Trophoblast cell (in vitro differentiated cells and primary cell): ENCODE results near the gene PTGER2.

ENCODE experiments used
- DNase-seq, 2 donors: peaks; one replicate each; pipeline ENCODE4 v3.0.0-alpha.2; 2016
- H2AFZ ChIP-seq: 2 replicates; pipeline ENCODE4 v1.6.1; 2013; ENCODE audit warnings: low read length, moderate library complexity, mild to moderate bottlenecking; ENCODE audit not compliant: insufficient read depth, poor library complexity
- H2AK5ac ChIP-seq: 2 replicates; pipeline ENCODE4 v1.6.1; 2013; ENCODE audit warnings: mild to moderate bottlenecking, low read length
- H2BK120ac ChIP-seq: 2 replicates; pipeline ENCODE4 v1.6.1; 2013; ENCODE audit warnings: low read length, mild to moderate bottlenecking, moderate library complexity; ENCODE audit not compliant: insufficient read depth, poor library complexity
- H2BK12ac ChIP-seq: 2 replicates; pipeline ENCODE4 v1.6.1; 2013; ENCODE audit warnings: mild to moderate bottlenecking, low read length, moderate library complexity
- H2BK5ac ChIP-seq: 2 replicates; pipeline ENCODE4 v1.6.1; 2013; ENCODE audit warnings: low read length, low read depth, moderate library complexity, mild to moderate bottlenecking; ENCODE audit not compliant: poor library complexity
- H3K14ac ChIP-seq: 2 replicates; pipeline ENCODE4 v1.6.1; 2013; ENCODE audit warnings: mild to moderate bottlenecking, low read length
- H3K18ac ChIP-seq: 2 replicates; pipeline ENCODE4 v1.6.1; 2013; ENCODE audit warnings: mild to moderate bottlenecking, low read length
- H3K23ac ChIP-seq: 2 replicates; pipeline ENCODE4 v1.6.1; 2013; ENCODE audit warnings: low read length
- H3K27ac ChIP-seq: 2 replicates; pipeline ENCODE4 v1.5.1; 2013; ENCODE audit warnings: low read depth, mild to moderate bottlenecking, inconsistent platforms, low read length, moderate library complexity
- H3K27me3 ChIP-seq: 2 replicates; pipeline ENCODE4 v1.6.1; 2013; ENCODE audit warnings: inconsistent platforms, mild to moderate bottlenecking, low read length, moderate library complexity; ENCODE audit not compliant: insufficient read depth
- H3K36me3 ChIP-seq, 2 experiments: 1 replicate in 1 of 2; 2 replicates in 1 of 2; pipeline ENCODE4 v1.6.1; 2013; ENCODE audit warnings: low read length in 2 of 2, mild to moderate bottlenecking in 2 of 2, moderate library complexity in 1 of 2; ENCODE audit not compliant: insufficient read depth in 2 of 2, control insufficient read depth in 1 of 2
- H3K4ac ChIP-seq: 2 replicates; pipeline ENCODE4 v1.6.1; 2013; ENCODE audit warnings: low read depth, mild to moderate bottlenecking, low read length, moderate library complexity
- H3K4me1 ChIP-seq, 2 experiments: 1 replicate in 1 of 2; 2 replicates in 1 of 2; pipeline ENCODE4 v1.6.1; 2013; ENCODE audit warnings: low read length in 2 of 2, mild to moderate bottlenecking in 2 of 2, moderate library complexity in 1 of 2; ENCODE audit not compliant: insufficient read depth in 2 of 2, control insufficient read depth in 1 of 2
- H3K4me2 ChIP-seq: 2 replicates; pipeline ENCODE4 v1.6.1; 2013; ENCODE audit warnings: inconsistent platforms, mild to moderate bottlenecking, low read length, moderate library complexity
- H3K4me3 ChIP-seq: 2 replicates; pipeline ENCODE4 v1.5.1; 2013; ENCODE audit warnings: mild to moderate bottlenecking, low read depth, low read length, inconsistent platforms
- H3K79me1 ChIP-seq: one replicate; pipeline ENCODE4 v1.6.1; 2013; ENCODE audit warnings: low read length
- H3K79me2 ChIP-seq: 2 replicates; pipeline ENCODE4 v1.6.1; 2013; ENCODE audit warnings: low read length, mild to moderate bottlenecking; ENCODE audit not compliant: control insufficient read depth, insufficient read depth, poor library complexity
- H3K9ac ChIP-seq: 2 replicates; pipeline ENCODE4 v1.6.1; 2013; ENCODE audit warnings: mild to moderate bottlenecking, low read length
- H3K9me3 ChIP-seq: 2 replicates; pipeline ENCODE4 v1.6.1; 2013; ENCODE audit warnings: low read depth, mild to moderate bottlenecking, control low read depth, inconsistent platforms, low read length; ENCODE audit not compliant: insufficient read depth
- H4K12ac ChIP-seq: 2 replicates; pipeline ENCODE4 v1.6.1; 2013; ENCODE audit warnings: low read depth, mild to moderate bottlenecking, low read length, moderate library complexity
- H4K8ac ChIP-seq: 2 replicates; pipeline ENCODE4 v1.6.1; 2013; ENCODE audit warnings: low read depth, mild to moderate bottlenecking, low read length, moderate library complexity
- H4K91ac ChIP-seq: one replicate; pipeline ENCODE4 v1.6.1; 2013; ENCODE audit warnings: low read depth, mild to moderate bottlenecking, low read length, moderate library complexity
- WGBS: extraction: QIAGEN DNeasy Blood & Tissue Kit; methylation state at CpG from one replicate; pipeline ENCODE4 v1.1.7; 2013; ENCODE audit warnings: missing lambda C conversion rate; ENCODE audit not compliant: insufficient read length, insufficient coverage; ENCODE audit errors: extremely low coverage; 5-methylcytosine and 5-hydroxymethylcytosine counted together

Gene PTGER2

DNA sequence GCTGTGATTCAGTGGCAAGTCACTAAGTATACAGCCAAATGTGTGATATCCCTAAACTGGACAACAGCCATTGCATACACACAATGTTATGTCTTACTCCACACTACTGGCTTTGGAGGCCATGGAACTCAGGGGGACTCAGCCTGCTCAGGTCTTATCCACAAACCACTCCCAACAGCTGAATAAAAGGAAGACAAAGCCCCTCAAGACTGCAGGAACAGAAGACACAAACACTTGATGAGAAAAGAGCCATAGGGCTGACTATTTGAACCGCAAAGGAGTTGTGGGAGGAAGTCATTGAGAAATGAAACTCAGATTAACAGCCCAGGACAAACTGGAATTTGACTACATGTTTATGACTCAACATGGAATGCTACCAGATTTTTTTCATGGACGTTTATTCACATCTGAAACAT is 40.9 kb downstream of the PTGER2 start:
- Histone ChIP-seq H3K4me2 (no peak overlapping the region), H2BK5ac (no peak overlapping the region), H3K9ac (no peak overlapping the region), H3K23ac (no peak overlapping the region), H3K27me3 (no peaks in the 10 kb centered on the region), H3K18ac (no peak overlapping the region), H3K4me3 (no peak overlapping the region), H3K4ac (no peak overlapping the region), H2AK5ac (no peak overlapping the region), H3K79me2 (no peaks in the 10 kb centered on the region), H3K9me3 (no peaks in the 10 kb centered on the region), H3K27ac (no peak overlapping the region), H4K12ac (no peak overlapping the region), H2BK120ac (no peak overlapping the region), H3K14ac (no peak overlapping the region), H3K79me1 (no peaks in the 10 kb centered on the region), H4K8ac (no peak overlapping the region), H4K91ac (no peak overlapping the region), H2BK12ac (no peak overlapping the region), H3K36me3 (no peaks in the 10 kb centered on the region), H2AFZ (no peak overlapping the region), H3K4me1 (no peaks in the 10 kb centered on the region)
- DNase-seq: peak in 1 of 2 donors; percentile 59
- WGBS: no CpG with 5 or more reads among the region's 2 CpGs

DNA sequence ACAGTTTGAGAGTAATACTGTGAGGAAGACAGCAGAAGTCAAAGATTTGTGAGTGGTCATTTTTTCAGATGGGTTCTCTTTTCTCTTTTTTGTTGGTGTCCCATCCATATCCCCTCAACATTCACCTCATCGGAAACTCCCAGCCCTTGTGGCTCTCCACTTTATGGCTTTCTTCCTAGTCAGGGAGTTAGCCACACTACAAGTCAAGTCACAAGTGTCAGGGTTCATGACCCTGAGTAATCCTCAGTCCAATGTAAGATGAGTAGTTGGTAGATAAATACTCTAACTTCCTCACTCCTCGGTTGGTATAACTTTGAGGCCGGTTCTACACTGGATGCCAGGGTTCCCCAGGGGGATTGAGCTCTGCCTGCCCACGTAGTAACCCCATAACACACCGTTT is 41.4 kb downstream of the PTGER2 start:
- no peaks in the 10 kb centered on the region for H3K79me1 ChIP-seq
- no peak overlapping the region for H2BK12ac ChIP-seq
- H4K8ac ChIP-seq: no peak overlapping the region
- H3K4ac ChIP-seq: no peak overlapping the region
- no peak overlapping the region for H3K4me2 ChIP-seq
- H3K9ac ChIP-seq: no peak overlapping the region
- no peak overlapping the region for H3K4me3 ChIP-seq
- H3K79me2 ChIP-seq: no peaks in the 10 kb centered on the region
- no peak overlapping the region for H3K23ac ChIP-seq
- no peak overlapping the region for H4K91ac ChIP-seq
- H3K27ac ChIP-seq: no peak overlapping the region
- H3K18ac ChIP-seq: no peak overlapping the region
- no peak overlapping the region for H3K14ac ChIP-seq
- H3K27me3 ChIP-seq: no peaks in the 10 kb centered on the region
- no peak overlapping the region for H2BK5ac ChIP-seq
- no peak overlapping the region for H2BK120ac ChIP-seq
- no peak overlapping the region for H2AK5ac ChIP-seq
- H3K36me3 ChIP-seq: no peaks in the 10 kb centered on the region
- no peak overlapping the region for H4K12ac ChIP-seq
- no CpG with 5 or more reads among the region's 5 CpGs for WGBS
- DNase-seq: no peak
- H3K4me1 ChIP-seq: no peaks in the 10 kb centered on the region
- no peaks in the 10 kb centered on the region for H3K9me3 ChIP-seq
- no peak overlapping the region for H2AFZ ChIP-seq

DNA sequence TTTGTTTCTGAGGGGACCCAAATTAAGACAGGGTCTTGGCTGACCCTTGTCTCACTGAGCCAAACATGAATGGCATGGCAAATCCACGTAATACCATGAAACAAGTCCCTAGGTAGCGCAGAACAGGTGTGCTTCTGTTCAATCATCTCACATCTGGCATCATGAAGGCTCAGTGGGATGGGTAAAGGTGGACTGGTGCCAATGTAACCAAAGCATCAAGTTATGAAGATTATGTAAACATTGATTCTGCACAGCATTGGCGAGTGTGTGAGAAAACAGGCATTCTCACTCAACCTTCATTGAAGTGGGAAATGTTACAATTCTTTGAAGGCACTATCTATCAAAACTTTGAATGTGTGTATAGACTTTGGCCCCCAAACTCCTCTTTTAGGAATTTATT is 41.9 kb downstream of the PTGER2 start:
- Histone ChIP-seq H3K36me3 (no peaks in the 10 kb centered on the region), H4K91ac (no peak overlapping the region), H2BK5ac (no peak overlapping the region), H4K8ac (no peak overlapping the region), H2BK12ac (no peak overlapping the region), H3K4ac (no peak overlapping the region), H4K12ac (no peak overlapping the region), H3K4me3 (no peak overlapping the region), H3K27ac (no peak overlapping the region), H3K4me1 (no peaks in the 10 kb centered on the region), H3K9me3 (no peaks in the 10 kb centered on the region), H3K79me2 (no peaks in the 10 kb centered on the region), H3K23ac (no peak overlapping the region), H3K9ac (no peak overlapping the region), H3K27me3 (no peaks in the 10 kb centered on the region), H2AFZ (no peak overlapping the region), H2BK120ac (no peak overlapping the region), H3K4me2 (no peak overlapping the region), H3K79me1 (no peaks in the 10 kb centered on the region), H3K14ac (no peak overlapping the region), H3K18ac (no peak overlapping the region), H2AK5ac (no peak overlapping the region)
- no peak for DNase-seq
- WGBS: no CpG with 5 or more reads among the region's 3 CpGs

DNA sequence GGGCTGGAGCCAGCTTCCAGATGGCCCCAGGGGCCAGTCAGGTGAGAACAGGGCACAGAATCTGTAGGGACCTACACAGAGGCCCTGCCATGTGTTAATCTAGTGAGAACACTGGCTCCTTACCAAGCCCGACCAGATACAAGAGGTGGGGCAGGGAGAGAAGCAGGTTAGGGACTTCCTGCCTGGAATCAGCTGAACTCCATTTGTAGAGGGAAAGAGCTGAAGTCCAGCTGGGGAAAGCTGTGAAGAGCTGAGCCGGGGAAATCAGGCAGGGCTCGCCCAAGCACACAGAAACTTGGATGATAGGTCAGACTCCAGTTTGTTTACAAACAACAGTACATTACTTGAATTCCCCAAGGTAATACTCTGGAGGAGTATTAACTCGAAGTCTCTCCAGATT is 46.7 kb downstream of the PTGER2 start:
- H4K91ac ChIP-seq: no peak overlapping the region
- no peak overlapping the region for H4K8ac ChIP-seq
- no peak for DNase-seq
- no peaks in the 10 kb centered on the region for H3K9me3 ChIP-seq
- H3K18ac ChIP-seq: no peak overlapping the region
- H4K12ac ChIP-seq: no peak overlapping the region
- no peaks in the 10 kb centered on the region for H3K36me3 ChIP-seq
- no peak overlapping the region for H2BK5ac ChIP-seq
- no peak overlapping the region for H3K4ac ChIP-seq
- H3K4me1 ChIP-seq: no peaks in the 10 kb centered on the region
- H3K23ac ChIP-seq: no peak overlapping the region
- H3K27ac ChIP-seq: no peak overlapping the region
- H2BK120ac ChIP-seq: no peak overlapping the region
- H3K9ac ChIP-seq: no peak overlapping the region
- no peak overlapping the region for H3K14ac ChIP-seq
- H3K79me1 ChIP-seq: no peaks in the 10 kb centered on the region
- H3K4me2 ChIP-seq: no peak overlapping the region
- H2AFZ ChIP-seq: no peak overlapping the region
- H3K4me3 ChIP-seq: no peak overlapping the region
- no peak overlapping the region for H2BK12ac ChIP-seq
- H2AK5ac ChIP-seq: no peak overlapping the region
- no peaks in the 10 kb centered on the region for H3K79me2 ChIP-seq
- WGBS: no CpG with 5 or more reads among the region's 4 CpGs
- no peaks in the 10 kb centered on the region for H3K27me3 ChIP-seq
